Activated CD8-positive, alpha-beta T cell treated with anti-CD3 and anti-CD28 coated beads, Interleukin-2, amount 10 ng/mL, durations not matched to agents 7 days and 5 days (primary cell): Measurements from ENCODE around the gene NF1. TPM values are rescaled to one million over a fixed set of nuclear protein-coding genes. Genes with fewer than 3 reads are reported as not detected.

Source experiments
- ATAC-seq: fragments of 150-1000 bp; cut with Tn5 transposase; one replicate; pipeline ENCODE4 v1.10.0; 2021; ENCODE audit warnings: moderate library complexity
- CTCF ChIA-PET: fragments of 350-600 bp; sonication (Branson Sonifier 250); formaldehyde crosslinking; loops from one replicate; lab custom pipeline; 2021; ENCODE audit warnings: antibody characterized with exemption; lab: Charles Lee
- POLR2A ChIA-PET: fragments of 350-600 bp; sonication (Branson Sonifier 250); formaldehyde crosslinking; loops from one replicate; lab custom pipeline; 2021; ENCODE audit warnings: antibody characterized with exemption; lab: Charles Lee
- DNase-seq: peaks from one replicate; pipeline ENCODE4 v3.0.0-alpha.2; 2020
- H3K27ac Mint-ChIP-seq: one replicate; pipeline ENCODE4 v1.8.0; 2021; ENCODE audit warnings: mild to moderate bottlenecking, mixed read lengths
- H3K27me3 Mint-ChIP-seq: one replicate; pipeline ENCODE4 v1.8.0; 2021; ENCODE audit warnings: low read depth, mixed read lengths
- H3K36me3 Mint-ChIP-seq: one replicate; pipeline ENCODE4 v1.8.0; 2021; ENCODE audit warnings: low read depth, mixed read lengths
- H3K4me1 Mint-ChIP-seq: one replicate; pipeline ENCODE4 v1.8.0; 2021; ENCODE audit warnings: low read depth, mixed read lengths
- H3K4me3 Mint-ChIP-seq: one replicate; pipeline ENCODE4 v1.8.0; 2021; ENCODE audit warnings: mild to moderate bottlenecking, mixed read lengths
- H3K9me3 Mint-ChIP-seq: one replicate; pipeline ENCODE4 v1.8.0; 2022; ENCODE audit warnings: mixed read lengths; ENCODE audit not compliant: insufficient read depth
- total RNA-seq, 2 experiments: library from RNA; stranded (reverse); gene quantifications; one replicate each; pipeline ENCODE4 v1.2.3, GENCODE V29; 2021

The NF1 gene
- total RNA-seq, 2 experiments from 2014 or later, result 16.7 to 17.4 TPM

GRCh38 chr17:31398381-31399311, 303.9 kb downstream of the NF1 start:
- peaks cover 17% of the 10 kb centered on the region for H3K27me3 Mint-ChIP-seq
- no peak for DNase-seq
- H3K4me3 Mint-ChIP-seq, result no peak overlapping the region
- H3K27ac Mint-ChIP-seq, result no peak overlapping the region
- ChIA-PET CTCF (no interaction called here), POLR2A (no interaction called here)
- no peak for ATAC-seq
- no peaks in the 10 kb centered on the region for H3K9me3 Mint-ChIP-seq
- H3K36me3 Mint-ChIP-seq, result no peaks in the 10 kb centered on the region
- H3K4me1 Mint-ChIP-seq, result no peaks in the 10 kb centered on the region

DNA sequence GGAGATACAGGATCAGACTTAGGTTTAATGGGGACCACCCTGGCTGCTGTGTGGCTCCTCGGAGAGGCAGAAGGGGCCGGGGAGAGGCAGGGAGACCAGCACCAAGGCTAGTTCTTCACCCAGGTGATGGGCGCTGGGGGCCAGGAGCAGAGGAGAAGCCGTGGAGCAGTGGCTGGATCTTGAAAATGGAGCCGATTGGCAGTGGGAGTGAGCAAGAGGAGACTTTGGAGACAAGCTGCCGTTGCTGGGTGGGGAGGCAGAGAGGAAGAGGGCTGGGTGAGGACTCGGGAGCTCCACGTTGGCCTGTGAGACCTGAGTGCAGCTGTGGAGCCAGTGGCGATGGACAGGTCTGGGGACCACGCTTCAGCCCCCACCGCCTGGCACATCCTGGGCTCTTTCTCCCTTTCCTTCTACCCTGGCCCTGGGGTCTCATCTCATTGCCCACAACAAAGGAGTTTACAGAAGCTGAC, 305.7 kb downstream of the NF1 start:
- POLR2A ChIA-PET, result no interaction called here
- Mint-ChIP-seq H3K9me3 (no peaks in the 10 kb centered on the region), H3K36me3 (no peaks in the 10 kb centered on the region), H3K4me3 (no peak overlapping the region), H3K27ac (no peak overlapping the region), H3K4me1 (no peaks in the 10 kb centered on the region), H3K27me3 (peaks cover 4% of the 10 kb centered on the region)
- DNase-seq, result no peak
- no peak for ATAC-seq
- CTCF ChIA-PET, result no interaction called here

GRCh38 chr17:31401456-31402254, 306.9 kb downstream of the NF1 start:
- Mint-ChIP-seq H3K9me3 (no peaks in the 10 kb centered on the region), H3K27me3 (peaks cover 6% of the 10 kb centered on the region), H3K4me1 (no peaks in the 10 kb centered on the region), H3K4me3 (no peak overlapping the region), H3K27ac (no peak overlapping the region), H3K36me3 (no peaks in the 10 kb centered on the region)
- DNase-seq (no peak), ATAC-seq (no peak)
- CTCF ChIA-PET, result interaction anchor here (1.0 kb wide), 1 partner anchor 12 kb away, joined by 3 read pairs; no protein-coding TSS in a partner anchor
- POLR2A ChIA-PET, result no interaction called here

GRCh38 chr17:31404028-31404949, 309.5 kb downstream of the NF1 start:
- ATAC-seq, result no peak
- Mint-ChIP-seq H3K4me3 (no peak overlapping the region), H3K4me1 (no peaks in the 10 kb centered on the region), H3K27me3 (peaks cover 10% of the 10 kb centered on the region), H3K9me3 (no peaks in the 10 kb centered on the region), H3K27ac (no peak overlapping the region), H3K36me3 (no peaks in the 10 kb centered on the region)
- ChIA-PET POLR2A (no interaction called here), CTCF (interaction anchor here (1.2 kb wide), 1 partner anchor 438 kb away, joined by 3 read pairs; no protein-coding TSS in a partner anchor)
- DNase-seq, result no peak

DNA sequence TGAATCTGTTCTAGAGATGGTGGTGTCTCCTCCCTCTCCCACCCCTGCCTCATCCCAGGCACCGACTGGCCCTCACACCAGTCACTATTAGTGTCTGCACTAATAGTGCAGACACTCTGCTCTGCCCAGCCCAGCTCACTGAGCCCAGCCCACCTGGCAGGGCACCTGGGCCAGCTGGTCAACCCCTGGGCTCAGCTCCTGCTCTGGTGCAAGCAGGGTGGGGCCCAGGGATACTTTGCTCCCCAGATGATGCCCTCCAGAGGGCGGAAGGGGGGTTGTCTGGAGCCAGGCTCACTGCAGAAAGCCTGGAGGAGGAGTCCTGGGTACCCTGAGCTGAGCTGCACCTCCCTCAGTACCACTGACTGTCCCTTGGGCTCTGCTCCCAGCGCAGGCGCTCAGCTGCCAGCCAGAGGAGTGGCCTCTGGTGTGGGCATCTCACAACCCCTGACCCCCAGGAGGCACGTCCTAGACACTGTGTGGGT, 311.2 kb downstream of the NF1 start:
- DNase-seq (no peak), ATAC-seq (no peak)
- Mint-ChIP-seq H3K4me3 (no peak overlapping the region), H3K27me3 (peaks cover 10% of the 10 kb centered on the region), H3K36me3 (no peaks in the 10 kb centered on the region), H3K4me1 (no peaks in the 10 kb centered on the region), H3K9me3 (no peaks in the 10 kb centered on the region), H3K27ac (no peak overlapping the region)
- POLR2A ChIA-PET, result no interaction called here
- CTCF ChIA-PET, result no interaction called here

DNA sequence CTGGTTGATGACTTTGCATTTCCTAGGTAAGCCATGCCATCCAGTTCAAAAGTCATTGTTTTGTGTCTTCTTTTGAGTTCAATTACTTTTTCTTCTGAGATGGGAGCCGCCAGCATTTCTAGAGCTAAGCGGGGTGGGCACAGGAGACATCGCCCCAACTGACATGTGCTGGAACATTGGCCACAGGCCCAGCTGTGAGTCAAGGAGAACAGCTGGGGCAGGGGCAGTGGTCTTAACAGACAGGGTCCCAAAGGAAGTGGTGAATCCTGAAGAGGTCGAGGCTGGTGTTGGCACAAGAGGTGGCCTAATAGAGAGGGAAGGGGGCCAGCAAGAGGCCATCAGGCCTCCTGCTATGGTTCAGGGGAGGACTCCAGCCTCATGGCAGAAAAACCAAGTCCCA, 313.8 kb downstream of the NF1 start:
- Mint-ChIP-seq H3K27me3 (peaks cover 12% of the 10 kb centered on the region), H3K4me1 (no peaks in the 10 kb centered on the region), H3K36me3 (no peaks in the 10 kb centered on the region), H3K27ac (no peak overlapping the region), H3K4me3 (no peak overlapping the region), H3K9me3 (no peaks in the 10 kb centered on the region)
- ChIA-PET POLR2A (no interaction called here), CTCF (no interaction called here)
- DNase-seq (no peak), ATAC-seq (no peak)

- ChIA-PET POLR2A (no interaction called here), CTCF (interaction anchor here (1.2 kb wide), 1 partner anchor 22 kb away, joined by 4 read pairs; no protein-coding TSS in a partner anchor)
Observed at GRCh38 chr17:31411707-31412285, 317.0 kb downstream of the NF1 start.

GRCh38 chr17:31412511-31412910, 317.7 kb downstream of the NF1 start:
- Mint-ChIP-seq H3K9me3 (no peaks in the 10 kb centered on the region), H3K27ac (no peak overlapping the region), H3K4me3 (no peak overlapping the region), H3K27me3 (peaks cover 5% of the 10 kb centered on the region), H3K4me1 (no peaks in the 10 kb centered on the region), H3K36me3 (no peaks in the 10 kb centered on the region)
- CTCF ChIA-PET, result no interaction called here
- POLR2A ChIA-PET, result no interaction called here
- ATAC-seq, result no peak
- DNase-seq, result no peak

More at GRCh38 chr17:31411707-31412285, 317.0 kb downstream of the NF1 start:
- Mint-ChIP-seq H3K4me3 (no peak overlapping the region), H3K27me3 (peaks cover 8% of the 10 kb centered on the region), H3K9me3 (no peaks in the 10 kb centered on the region), H3K36me3 (no peaks in the 10 kb centered on the region), H3K4me1 (no peaks in the 10 kb centered on the region), H3K27ac (no peak overlapping the region)
- ATAC-seq (no peak), DNase-seq (no peak)

- no peak overlapping the region for H3K27ac Mint-ChIP-seq
- ATAC-seq (no peak), DNase-seq (no peak)
- ChIA-PET POLR2A (no interaction called here), CTCF (no interaction called here)
- H3K4me3 Mint-ChIP-seq, result no peak overlapping the region
- H3K4me1 Mint-ChIP-seq, result no peaks in the 10 kb centered on the region
- H3K9me3 Mint-ChIP-seq, result no peaks in the 10 kb centered on the region
- peaks cover 2% of the 10 kb centered on the region for H3K27me3 Mint-ChIP-seq
- no peaks in the 10 kb centered on the region for H3K36me3 Mint-ChIP-seq
Observed at GRCh38 chr17:31413081-31413799, 318.5 kb downstream of the NF1 start.

DNA sequence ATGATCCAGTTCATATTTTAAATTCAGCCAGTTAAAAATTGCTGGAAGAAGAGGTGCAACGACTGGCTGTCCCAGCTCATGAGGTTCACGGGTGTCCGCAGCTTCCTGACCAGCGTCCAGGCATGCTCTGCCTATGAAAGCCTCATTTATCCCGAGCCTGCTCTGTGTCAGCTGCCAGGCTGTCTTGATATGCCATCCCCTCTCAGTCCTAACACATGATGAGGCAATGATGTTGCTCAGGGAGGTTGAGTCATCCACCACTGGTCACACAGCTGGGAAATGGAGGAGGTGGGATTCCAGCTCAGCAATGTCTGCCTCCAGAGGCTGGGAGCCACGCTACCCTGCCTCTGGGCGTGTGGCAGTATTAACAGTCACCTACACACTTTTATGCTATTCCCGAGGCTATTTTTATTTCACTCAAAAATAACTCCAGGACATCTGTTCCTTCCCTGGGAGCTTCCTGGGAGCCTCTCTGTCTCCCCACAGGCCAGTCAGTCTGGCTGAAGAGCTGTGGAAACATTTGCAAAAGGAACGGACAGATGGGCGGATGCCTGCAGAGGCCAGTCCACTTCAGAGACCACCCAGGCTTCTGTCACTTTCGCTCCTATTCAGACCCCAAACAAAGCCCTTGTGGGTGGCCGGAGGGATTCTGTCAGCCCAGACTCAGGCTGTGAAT, 319.2 kb downstream of the NF1 start:
- Mint-ChIP-seq H3K9me3 (no peaks in the 10 kb centered on the region), H3K36me3 (no peaks in the 10 kb centered on the region), H3K27ac (no peak overlapping the region), H3K27me3 (peaks cover 5% of the 10 kb centered on the region), H3K4me1 (no peaks in the 10 kb centered on the region), H3K4me3 (no peak overlapping the region)
- ATAC-seq (no peak), DNase-seq (no peak)
- POLR2A ChIA-PET, result no interaction called here
- CTCF ChIA-PET, result no interaction called here
